Activated CD4-positive, CD25-positive, alpha-beta regulatory T cell treated with anti-CD3 and anti-CD28 coated beads, Interleukin-2, amount 50 U/mL, for 24 hours (primary cell): ENCODE data around the gene LILRB5.
"Not testable (repeated sequence)": the region's sequence is repeated elsewhere in the genome, so short reads cannot be mapped to it uniquely, and the experiment has no call there.

Source experiments
- ATAC-seq, 2 donors: fragments of 150-1000 bp; cut with Tn5 transposase; one replicate each; pipeline ENCODE4 v1.10.0; 2021; ENCODE audit warnings: mild to moderate bottlenecking in 1 of 2, moderate library complexity in 1 of 2

The LILRB5 gene

GRCh38 chr19:54209811-54210494, 47.1 kb downstream of the LILRB5 start:
- no peak for ATAC-seq

- ATAC-seq = no peak
These were observed 47.8 kb downstream of the LILRB5 start for GRCh38 chr19:54209058-54209810.

DNA sequence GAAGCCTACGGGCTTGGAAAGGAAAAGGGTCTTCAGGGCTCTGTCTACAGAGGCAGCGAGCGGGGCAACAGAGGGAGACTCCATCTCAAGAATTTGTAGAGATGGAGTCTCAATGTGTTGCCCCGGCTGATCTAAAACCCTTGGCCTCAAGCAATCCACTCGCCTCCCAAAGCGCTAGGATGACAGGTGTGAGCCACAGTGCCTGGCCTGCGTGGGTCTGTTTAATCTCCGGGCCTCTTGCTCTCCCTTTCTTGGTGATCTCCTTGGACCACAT, 48.4 kb downstream of the LILRB5 start:
- no peak for ATAC-seq

DNA sequence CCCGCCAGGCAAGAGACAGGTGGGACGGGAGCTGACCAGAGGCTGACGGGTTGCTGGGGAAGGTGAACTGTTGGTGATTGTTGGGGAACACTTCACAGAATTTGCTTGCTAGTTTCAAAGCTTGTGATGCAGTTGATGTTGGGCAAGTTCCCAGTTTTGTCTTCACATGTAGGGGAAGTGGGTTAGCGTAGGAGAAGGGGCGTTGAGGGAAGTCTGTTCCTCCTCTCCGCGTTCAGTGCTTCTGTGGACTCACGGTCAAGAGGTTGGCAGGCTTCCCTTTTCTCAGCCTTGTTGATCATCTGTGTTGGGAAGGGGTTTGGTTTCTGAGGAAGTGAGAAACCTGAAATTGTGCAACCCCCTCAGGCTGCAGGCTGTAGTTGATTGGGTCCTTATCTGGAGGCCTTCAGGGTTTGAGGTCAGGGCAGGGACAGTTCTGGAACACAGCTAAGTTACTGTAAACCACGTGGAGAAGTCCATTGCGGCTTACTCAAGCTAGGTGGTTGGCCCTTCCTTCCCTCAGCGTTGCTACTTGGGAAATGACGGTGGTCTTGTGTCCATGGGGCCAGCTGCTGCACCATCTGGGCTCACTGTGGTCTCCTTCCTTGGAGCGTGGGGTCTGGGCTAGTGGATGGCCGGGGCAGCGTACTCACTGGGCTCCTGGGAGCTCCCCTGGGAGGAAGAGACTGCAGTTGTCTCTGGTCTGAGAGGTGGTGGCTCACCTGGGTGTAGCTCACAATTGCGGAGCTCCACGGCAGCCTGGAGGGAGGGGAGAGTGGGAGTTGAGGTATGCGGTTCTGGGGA, 48.9 kb downstream of the LILRB5 start:
- ATAC-seq = no peak

- no peak for ATAC-seq
These were observed 49.4 kb downstream of the LILRB5 start for GRCh38 chr19:54207676-54207982.

GRCh38 chr19:54207193-54207592, 49.9 kb downstream of the LILRB5 start:
- not testable (repeated sequence) for ATAC-seq

GRCh38 chr19:54206831-54207177, 50.3 kb downstream of the LILRB5 start:
- no peak for ATAC-seq

DNA sequence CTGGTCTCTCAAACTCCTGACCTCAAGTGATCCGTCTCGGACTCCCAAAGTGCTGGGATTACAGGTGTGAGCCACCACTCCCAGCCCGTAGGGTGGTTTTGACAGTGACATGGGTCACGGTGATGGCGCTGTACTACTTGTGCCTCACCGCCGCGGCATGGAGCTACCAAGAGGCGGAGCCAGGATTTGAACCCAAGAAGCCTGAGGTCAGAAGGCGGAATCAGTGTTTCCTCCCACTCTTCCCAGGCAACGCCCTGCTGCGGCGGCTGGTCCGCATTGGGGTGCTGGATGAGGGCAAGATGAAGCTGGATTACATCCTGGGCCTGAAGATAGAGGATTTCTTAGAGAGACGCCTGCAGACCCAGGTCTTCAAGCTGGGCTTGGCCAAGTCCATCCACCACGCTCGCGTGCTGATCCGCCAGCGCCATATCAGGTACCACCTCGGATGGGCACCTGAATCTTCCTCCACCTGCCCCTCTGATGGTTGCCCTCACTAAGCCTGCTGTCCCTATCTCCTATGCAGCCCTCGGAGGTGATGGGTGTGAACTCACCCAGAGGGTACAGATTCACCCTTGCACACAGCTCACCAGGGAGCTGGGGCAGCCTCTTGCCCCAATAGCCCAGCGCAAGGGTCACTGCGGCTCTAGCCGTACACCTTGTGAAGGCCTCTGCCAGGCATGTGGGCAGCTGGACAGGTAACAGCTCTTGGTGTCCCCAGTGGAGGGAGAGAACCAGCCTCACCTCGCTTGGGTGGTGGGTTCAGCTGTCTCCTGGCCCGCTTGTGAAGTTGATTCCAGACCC, 50.8 kb downstream of the LILRB5 start:
- ATAC-seq = no peak

DNA sequence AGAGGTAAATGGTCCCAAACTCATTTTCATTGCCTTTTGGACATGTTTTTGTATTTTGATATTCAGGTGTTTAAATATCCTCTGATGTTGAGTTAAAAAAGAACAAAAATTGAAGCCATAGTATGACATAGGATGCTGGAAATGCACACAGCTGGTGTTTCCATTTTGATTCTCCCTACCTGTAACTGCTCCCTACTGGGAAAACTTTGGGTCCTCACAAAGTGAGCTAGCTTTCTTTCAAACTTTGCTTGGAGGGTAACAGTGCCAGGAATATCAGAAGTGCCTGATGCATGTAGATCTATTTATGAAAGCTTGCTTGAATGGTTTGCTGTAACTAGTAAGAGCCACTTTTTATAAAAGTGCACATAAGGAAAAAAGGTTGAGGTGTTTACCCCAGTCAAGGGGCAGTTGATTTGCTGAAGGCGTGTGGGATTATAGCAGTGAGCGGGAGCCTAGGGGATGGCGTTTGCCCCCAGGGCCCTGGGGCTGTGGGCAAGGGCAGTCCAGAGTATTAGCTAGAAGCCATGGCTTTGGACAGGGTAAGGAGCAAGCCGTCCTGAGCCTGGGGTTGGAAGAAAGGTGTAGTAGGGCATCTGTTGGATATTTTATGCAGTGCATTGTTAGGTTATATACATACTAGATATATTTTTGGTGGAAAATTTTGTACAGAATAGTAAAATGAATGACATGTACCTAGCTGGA, 52.2 kb downstream of the LILRB5 start:
- ATAC-seq = no peak

DNA sequence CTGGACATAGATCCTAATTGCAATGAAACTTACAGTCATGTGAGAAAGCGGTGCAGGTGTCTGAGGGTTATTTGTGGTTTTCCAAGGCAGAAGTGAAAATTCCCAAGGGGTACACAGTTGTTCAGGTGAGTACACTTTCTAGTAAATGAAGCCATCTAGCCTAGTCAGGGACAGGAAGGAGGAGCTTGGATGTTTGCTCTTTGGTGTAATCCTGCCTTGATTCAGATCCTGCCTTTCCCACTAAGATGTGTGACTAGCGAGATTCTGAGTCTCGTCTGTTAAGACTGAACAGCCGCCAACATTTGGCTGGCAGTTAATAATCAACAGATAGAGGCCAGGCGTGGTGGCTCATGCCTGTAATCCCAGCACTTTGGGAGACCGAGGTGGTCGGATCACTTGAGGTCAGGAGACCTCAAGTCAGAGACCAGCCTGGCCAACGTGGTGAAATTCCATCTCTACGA, 53.9 kb downstream of the LILRB5 start:
- no peak for ATAC-seq

DNA sequence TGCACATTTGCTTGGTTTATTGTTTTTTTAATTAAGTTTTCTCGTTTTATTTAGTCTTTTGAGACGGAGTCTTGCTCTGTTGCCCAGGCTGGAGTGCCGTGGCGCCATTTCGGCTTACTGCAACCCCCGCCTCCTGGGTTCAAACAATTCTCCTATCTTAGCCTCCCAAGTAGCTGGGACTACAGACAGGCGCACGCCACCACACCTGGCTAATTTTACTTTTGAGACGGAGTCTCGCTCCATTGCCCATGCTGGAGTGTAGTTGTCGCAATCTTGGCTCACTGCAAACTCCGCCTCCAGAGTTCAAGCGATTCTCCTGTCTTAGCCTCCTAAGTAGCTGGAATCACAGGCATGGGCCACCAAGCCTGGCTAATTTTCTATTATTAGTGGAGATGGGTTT, 55.1 kb downstream of the LILRB5 start:
- ATAC-seq = no peak

GRCh38 chr19:54201172-54201701, 55.8 kb downstream of the LILRB5 start:
- no peak for ATAC-seq
